AG04450 (cell line): ENCODE data around the gene CACNA1G. TPM values are rescaled to one million over a fixed set of nuclear protein-coding genes. Genes with fewer than 3 reads are reported as not detected.

ENCODE experiments used
- CTCF ChIA-PET: fragments of 300-600, 350-600 bp; formaldehyde crosslinking; extraction: SDS; loops from one replicate; lab custom pipeline; 2022; ENCODE audit warnings: antibody characterized with exemption, inconsistent platforms; lab: Charles Lee
- POLR2A ChIA-PET: fragments of 350-600 bp; formaldehyde crosslinking; extraction: SDS; loops from one replicate; lab custom pipeline; 2021; ENCODE audit warnings: antibody characterized with exemption, inconsistent platforms; lab: Yijun Ruan, JAX
- DNase-seq: peaks from one replicate; pipeline ENCODE4 v3.0.0-alpha.2; 2011; ENCODE audit warnings: low read depth, low spot score
- H3K27ac ChIP-seq: one replicate; pipeline ENCODE4 v1.5.1; 2012; ENCODE audit warnings: low read depth, low read length, control low read depth
- H3K27me3 ChIP-seq: one replicate; pipeline ENCODE4 v1.6.0; 2012; ENCODE audit warnings: low read length; ENCODE audit not compliant: control insufficient read depth, insufficient read depth
- H3K4me3 ChIP-seq: 2 replicates; pipeline ENCODE4 v1.5.1; 2011; ENCODE audit warnings: mild to moderate bottlenecking, low read depth, low read length, control low read depth
- H3K9me3 ChIP-seq: 2 replicates; pipeline ENCODE4 v1.5.1; 2012; ENCODE audit warnings: low read length; ENCODE audit not compliant: control insufficient read depth, insufficient read depth
- CTCF ChIP-seq: IDR thresholded peaks from 2 replicates; pipeline ENCODE4 v1.5.1; 2011; ENCODE audit warnings: low read depth, low read length, control low read depth, inconsistent platforms
- polyA plus RNA-seq: library from polyadenylated mRNA; depleted of rRNA; stranded (reverse); fragments of >200 nt; gene quantifications from 2 replicates; pipeline ENCODE4 v1.2.3, GENCODE V29; 2011

CACNA1G gene
- polyA plus RNA-seq, 1 experiment = 0.05 TPM

DNA sequence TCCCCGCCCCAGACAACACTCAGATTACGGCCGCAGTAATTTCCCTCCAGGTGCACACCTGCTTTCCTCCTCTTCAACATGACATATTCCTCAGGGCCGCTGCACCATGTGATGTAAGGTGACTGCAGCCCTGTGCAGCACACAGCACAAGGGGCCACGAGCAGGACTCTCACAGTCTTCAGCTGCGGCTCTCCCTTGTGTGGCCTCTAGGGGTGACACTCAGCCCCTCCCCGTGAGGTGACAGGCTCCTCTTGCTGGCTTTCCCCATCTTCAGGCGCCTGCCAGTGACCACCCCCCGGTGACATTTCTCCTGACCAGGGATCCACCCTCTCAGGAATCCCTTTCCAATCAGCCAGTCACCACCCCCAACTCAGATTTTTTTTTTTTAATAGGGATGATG, 42.8 kb downstream of the CACNA1G start:
- Histone ChIP-seq H3K27ac (no peak overlapping the region), H3K4me3 (no peak overlapping the region), H3K27me3 (peaks cover 31% of the 10 kb centered on the region), H3K9me3 (no peaks in the 10 kb centered on the region; the same call in 1 of the 2 replicates)
- POLR2A ChIA-PET = no interaction called here
- CTCF ChIA-PET = no interaction called here
- 0 out of 2 replicates have a peak, but pooled peaks have one; percentile 19 for TF ChIP-seq CTCF
- no peak for DNase-seq

DNA sequence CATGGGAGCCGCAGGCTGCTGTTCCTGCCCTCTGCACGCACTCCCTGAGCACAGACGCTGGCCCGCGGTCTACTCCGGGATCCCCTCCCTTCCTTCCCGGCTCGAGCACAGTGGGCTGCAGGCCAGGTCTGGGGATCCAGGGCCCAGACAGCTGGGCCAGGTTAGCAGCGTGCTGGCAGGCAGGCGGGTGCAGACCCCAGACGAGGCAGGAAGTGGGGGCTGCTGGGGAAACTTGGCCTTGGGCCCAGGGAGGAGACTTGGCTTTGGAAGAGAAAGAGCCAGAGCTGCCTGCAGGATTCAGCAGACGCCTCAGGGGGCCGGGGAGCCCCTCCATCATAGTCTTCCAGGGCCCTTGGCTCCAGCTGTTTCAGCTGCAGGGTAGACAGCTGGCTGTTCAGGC, 44.0 kb downstream of the CACNA1G start:
- TF ChIP-seq CTCF = no peak
- POLR2A ChIA-PET = no interaction called here
- DNase-seq = no peak
- no peak overlapping the region for H3K4me3 ChIP-seq
- CTCF ChIA-PET = interaction anchor here (1.4 to 1.8 kb wide), 2 partner anchors 23 to 54 kb away, joined by 5 to 8 read pairs; no protein-coding TSS in a partner anchor
- H3K27ac ChIP-seq = no peak overlapping the region
- H3K9me3 ChIP-seq = no peaks in the 10 kb centered on the region; the same call in 1 of the 2 replicates
- peaks cover 30% of the 10 kb centered on the region for H3K27me3 ChIP-seq

DNA sequence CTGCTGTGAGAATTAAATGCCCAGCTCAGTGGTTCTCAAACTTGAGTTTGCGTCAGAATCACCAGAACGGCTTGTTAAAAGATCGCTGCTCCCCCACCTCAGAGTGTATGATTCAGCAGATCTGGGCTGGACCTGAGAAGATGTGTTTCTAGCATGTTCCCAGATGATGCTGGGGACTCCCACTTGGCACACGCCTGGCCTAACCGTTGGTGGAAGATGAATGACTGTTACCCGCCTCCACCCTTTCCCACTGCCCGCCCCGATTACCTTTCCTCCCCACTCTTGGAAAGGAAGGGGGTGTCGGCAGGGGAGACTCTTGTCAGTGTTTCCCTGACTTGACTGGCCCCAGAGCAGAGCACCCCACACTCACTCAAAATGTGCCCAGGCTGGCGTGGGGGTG, 44.9 kb downstream of the CACNA1G start:
- H3K27ac ChIP-seq = no peak overlapping the region
- DNase-seq = no peak
- CTCF ChIA-PET = interaction anchor here (0.9 to 1.8 kb wide), 3 partner anchors 20 to 55 kb away, joined by 3 to 8 read pairs (median 5); no protein-coding TSS in a partner anchor
- no peak for TF ChIP-seq CTCF
- POLR2A ChIA-PET = no interaction called here
- H3K9me3 ChIP-seq = no peaks in the 10 kb centered on the region
- H3K27me3 ChIP-seq = peaks cover 27% of the 10 kb centered on the region
- H3K4me3 ChIP-seq = no peak overlapping the region

DNA sequence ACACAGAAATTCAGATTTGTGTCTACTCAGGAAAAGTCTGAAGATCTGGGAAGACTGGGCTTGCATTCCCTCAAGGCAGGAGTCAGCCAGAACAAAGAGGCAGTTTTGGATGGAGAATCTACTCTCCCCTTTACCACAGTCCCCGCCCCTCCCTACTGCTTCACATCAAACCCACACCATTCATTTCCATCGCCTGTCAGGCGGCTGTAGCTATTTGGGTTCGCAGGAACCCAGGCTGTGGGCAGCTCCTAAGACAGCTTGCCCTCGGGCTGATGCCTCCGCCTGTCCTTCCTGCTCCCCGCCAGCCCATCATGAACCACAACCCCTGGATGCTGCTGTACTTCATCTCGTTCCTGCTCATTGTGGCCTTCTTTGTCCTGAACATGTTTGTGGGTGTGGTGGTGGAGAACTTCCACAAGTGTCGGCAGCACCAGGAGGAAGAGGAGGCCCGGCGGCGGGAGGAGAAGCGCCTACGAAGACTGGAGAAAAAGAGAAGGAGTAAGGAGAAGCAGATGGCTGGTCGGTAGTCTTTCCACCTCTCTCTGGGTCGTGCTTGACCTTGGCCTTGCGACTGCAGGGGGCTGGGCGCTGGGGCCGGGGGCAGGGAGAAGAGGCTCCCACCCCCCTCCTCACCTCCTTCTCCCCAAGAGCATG, 47.1 kb downstream of the CACNA1G start:
- H3K27me3 ChIP-seq = peaks cover 20% of the 10 kb centered on the region
- ChIA-PET CTCF (interaction anchor here (1.2 to 1.3 kb wide), 2 partner anchors 18 to 57 kb away, joined by 3 to 4 read pairs; no protein-coding TSS in a partner anchor), POLR2A (no interaction called here)
- no peak overlapping the region for H3K27ac ChIP-seq
- no peak overlapping the region for H3K4me3 ChIP-seq
- no peaks in the 10 kb centered on the region for H3K9me3 ChIP-seq
- no peak for DNase-seq
- no peak for TF ChIP-seq CTCF

DNA sequence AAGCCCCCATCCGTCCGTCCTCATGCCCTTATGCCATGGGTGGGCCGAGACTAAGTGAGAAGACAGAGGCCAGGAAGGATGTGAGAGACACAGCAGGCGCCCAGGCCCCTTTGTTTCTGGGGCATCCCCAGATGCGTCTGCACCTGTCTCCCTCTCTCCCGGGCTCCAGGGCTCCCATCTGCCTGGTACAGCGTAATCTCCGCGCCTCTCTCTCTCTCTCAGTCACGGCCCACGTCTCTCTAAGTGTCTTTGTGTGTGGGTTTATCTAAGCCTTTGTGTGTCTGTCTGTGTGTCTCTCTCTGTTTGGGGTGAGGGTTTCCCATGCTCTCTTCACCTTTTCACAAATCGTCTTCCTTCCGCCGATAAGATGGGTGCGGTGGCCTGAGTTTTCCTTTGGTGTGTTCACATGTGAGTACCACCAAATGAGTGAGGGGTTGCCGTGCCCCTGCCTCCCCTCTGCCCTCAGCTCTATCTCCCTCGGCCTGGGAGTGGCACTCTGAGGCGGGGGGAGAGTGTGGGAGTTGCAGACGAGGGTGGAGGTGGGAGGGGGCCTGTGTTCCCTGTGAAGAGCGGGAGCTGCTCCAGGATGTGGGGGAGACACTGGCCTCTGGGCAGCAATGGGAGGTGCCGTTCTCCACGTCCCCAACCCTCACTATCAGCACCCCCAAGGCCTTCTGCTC, 48.3 kb downstream of the CACNA1G start:
- CTCF ChIA-PET = interaction anchor here (0.8 kb wide), 1 partner anchor 17 kb away, joined by 3 read pairs; no protein-coding TSS in a partner anchor
- POLR2A ChIA-PET = no interaction called here
- H3K27me3 ChIP-seq = peaks cover 15% of the 10 kb centered on the region
- H3K9me3 ChIP-seq = no peaks in the 10 kb centered on the region; the same call in 1 of the 2 replicates
- H3K27ac ChIP-seq = no peak overlapping the region
- no peak for DNase-seq
- no peak for TF ChIP-seq CTCF
- H3K4me3 ChIP-seq = no peak overlapping the region
